IPS DF 4.7 (cell line): ENCODE results near the gene CCL22.
A peak's percentile ranks its signal among the peaks of the same experiment; 100 is the strongest.
"Not testable (repeated sequence)": the region's sequence is repeated elsewhere in the genome, so short reads cannot be mapped to it uniquely, and the experiment has no call there.

Experiments
- DNase-seq: peaks from one replicate; pipeline ENCODE4 v3.0.0-alpha.2; 2013; ENCODE audit warnings: low spot score; ENCODE audit errors: extremely low read depth

Gene CCL22

DNA sequence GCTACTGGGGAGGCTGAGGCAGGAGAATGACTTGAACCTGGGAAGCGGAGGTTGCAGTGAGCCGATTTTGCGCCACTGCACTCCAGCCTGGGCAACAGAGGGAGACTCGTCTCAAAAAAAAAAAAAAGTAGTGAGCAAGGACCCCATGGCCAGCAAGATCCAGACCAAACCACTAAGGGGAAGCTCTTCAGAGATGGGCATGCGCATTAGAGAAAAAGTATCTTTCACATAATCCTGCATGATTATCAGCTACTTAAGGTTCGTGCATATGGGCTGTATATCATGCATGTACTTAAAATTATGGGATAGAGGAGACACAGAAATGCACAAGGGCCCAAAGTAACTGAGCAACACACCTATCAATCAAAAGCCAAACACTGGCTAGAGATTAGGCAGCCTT, 10.7 kb upstream of the CCL22 start:
- no peak for DNase-seq

DNA sequence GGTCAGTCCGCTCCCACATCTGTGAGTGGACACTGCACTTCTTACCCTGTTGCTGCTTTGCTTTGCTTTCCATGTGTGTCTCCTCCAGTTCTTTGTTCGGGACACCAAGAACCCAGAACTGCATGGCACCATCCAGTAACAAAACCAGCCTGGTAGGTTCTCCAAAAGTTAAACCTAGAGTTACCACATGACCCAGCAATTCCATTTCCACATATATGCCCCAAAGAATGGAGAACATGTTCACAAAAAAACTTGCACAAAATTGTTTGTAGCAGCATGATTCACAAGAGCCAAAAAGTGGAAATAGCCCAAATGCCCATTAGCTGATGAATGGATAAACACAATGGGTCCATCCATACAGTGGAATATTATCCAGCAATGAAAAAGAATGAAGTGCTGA, 10.3 kb upstream of the CCL22 start:
- no peak for DNase-seq

DNA sequence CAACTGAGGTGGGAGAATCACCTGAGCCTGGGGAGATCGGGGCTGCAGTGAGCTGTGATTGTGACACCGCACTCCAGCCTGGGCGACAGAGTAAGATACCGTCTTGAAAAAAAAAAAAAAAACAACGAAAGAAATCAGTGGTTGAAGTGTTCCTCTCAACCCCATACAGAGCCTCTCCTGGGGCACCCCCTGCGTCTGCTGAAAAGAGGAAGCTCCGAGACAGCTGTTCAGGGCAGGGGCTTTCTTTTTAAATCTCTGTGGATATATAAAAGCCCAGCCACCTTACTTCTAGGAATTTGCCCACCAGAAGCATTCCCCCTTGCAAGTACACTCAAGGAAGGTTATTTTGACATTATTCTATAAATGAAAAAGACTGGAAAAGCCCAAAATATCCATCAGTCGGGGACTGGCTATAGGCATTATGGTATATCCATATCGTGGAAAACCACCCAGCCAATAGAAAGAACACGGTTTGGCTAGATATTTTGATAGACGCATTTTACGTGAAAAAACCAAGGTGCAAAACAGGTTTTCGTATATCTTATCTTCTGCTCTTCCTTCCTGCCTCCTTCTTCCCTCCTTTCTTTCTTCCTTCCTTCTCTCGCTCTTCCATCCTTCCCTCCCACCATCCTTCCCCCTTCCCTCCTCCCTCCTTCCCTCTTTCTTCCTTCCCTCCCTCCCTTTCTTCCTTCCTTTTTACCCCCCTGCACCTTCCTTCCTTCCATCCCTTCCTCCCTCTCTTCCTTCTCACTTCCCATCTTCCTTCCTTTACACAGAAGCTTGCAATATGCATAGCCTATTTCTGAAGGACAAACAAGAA, 9.2 kb upstream of the CCL22 start:
- no peak for DNase-seq

DNA sequence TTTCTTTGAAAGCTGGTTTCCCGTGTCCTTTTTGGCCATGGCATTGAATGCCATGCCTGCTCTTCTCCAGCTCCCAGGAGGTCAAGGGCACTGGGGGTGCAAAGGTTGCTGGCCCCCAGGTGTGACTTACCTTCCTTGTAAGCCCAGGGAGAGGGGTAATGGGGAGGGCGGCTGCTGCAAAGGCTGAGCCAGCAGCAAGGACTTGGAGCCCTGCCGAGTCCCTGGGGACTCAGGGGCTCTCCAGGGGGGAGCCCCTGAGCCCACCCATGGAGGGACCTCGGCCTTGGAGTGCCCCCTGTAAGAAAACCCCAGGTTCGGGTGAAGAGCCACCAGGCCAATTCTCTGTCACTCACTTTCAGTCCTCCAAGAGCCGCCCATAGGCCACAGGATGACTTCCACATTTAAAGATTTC, 5.9 kb upstream of the CCL22 start:
- DNase-seq, result no peak

DNA sequence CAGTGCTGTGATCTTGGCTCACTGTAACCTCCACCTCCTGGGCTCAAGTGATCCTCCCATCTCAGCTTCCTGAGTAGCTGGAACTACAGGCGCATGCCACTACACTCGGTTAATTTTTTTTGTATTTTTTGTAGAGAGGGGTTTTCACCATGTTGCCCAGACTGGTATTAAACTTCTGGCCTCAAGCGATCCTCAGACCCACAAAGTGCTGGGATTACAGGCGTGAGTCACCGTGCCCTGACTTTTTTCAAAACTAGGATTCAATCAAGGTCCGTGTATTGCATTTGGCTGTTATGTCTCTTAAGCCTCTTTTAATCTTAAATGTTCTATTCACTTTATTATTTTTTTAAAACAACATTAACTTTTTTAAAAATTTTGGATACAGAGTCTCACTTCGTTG, 4.3 kb upstream of the CCL22 start:
- no peak for DNase-seq

DNA sequence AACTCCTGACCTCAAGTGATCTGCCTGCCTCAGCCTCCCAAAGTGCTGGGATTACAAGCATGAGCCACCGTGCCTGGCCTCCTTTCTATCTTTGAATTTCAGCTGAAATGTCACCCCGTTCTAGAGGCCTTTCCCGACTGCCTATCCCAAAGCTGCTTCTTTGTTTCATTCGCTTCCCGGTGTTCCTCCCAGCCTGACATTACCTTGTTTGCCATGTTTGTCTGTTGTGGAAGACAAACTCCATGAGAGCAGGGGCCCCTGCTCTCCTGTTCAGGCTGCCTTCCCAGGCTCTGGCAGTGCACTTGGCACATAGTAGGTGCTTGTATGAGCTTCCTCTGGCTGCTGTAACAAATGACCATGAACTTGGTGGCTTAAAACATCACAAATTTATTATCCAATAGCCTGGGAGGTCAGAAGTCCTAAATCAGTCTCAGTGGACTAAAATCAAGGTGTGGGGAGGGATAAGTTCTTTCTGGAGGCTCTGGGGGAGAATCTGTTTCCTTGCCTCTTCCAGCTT, 2.6 kb upstream of the CCL22 start:
- DNase-seq, result no peak

DNA sequence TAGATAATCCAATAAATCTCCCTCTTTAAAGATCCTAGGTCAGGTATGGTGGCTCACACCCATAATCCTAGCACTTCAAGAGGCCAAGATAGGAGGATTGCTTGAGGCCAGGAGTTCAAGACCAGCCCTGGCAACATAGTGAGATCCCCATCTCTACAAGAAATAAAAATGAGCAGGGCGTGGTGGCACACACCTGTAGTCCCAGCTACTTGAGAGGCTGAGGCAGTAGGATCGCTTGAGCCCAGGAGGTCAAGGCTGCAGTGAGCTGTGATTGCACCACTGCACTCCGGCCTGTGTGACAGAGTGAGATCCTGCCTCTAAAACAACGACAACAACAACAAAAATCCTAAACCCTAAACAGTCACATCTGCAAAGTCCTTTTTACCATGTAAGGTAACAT, 2.0 kb upstream of the CCL22 start:
- no peak for DNase-seq

DNA sequence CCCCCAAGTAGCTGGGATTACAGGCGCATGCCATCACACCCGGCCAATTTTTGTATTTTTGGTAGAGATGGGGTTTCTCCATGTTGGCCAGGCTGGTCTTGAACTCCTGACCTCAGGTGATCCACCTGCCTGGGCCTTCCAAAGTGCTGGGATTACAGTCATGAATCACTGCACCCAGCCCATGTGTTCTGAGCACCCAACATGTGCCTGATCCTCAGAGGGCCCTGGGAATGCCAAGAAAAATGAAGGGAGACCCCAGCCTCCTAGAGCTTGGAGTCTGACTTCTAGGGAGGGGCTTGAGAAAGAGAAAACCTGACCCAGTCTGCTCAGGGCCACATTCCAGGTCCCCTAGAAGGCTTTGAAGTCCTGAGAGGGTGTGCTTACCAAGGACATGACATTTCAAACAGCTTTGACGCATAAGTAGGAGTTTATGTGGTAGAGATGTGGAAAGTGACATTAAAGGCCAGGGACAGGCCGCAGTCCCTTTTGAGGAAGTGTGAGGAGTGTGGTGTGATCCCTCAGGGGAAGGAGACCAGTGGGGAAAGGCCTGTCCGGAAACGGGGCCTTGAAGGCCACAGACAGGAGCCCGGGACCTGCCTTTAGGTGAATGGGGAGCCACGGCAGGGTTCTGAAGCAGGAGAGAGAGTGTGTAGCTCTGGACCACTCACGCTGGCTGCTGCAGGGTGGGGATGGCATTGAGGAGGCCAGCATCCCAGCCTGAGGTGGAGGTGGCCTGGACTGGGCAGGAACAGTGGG, 1.1 kb upstream of the CCL22 start:
- DNase-seq, result no peak

DNA sequence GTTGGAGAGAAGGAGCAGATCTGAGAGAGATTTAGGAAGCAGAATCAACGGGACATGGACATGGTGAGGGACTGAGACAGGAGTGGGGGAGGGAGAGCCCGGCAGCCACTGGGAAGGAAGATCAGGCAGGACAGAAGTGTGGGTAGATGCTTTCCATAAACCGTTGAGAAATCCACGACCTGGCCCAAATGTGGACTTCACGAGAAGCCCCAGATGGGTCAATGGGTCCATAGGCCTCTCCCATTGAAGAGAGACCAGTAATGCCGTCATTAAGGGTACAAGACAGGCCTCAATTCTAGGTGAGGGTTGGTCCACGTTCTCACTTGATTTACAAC, 530 bp upstream of the CCL22 start:
- DNase-seq, result no peak

DNA sequence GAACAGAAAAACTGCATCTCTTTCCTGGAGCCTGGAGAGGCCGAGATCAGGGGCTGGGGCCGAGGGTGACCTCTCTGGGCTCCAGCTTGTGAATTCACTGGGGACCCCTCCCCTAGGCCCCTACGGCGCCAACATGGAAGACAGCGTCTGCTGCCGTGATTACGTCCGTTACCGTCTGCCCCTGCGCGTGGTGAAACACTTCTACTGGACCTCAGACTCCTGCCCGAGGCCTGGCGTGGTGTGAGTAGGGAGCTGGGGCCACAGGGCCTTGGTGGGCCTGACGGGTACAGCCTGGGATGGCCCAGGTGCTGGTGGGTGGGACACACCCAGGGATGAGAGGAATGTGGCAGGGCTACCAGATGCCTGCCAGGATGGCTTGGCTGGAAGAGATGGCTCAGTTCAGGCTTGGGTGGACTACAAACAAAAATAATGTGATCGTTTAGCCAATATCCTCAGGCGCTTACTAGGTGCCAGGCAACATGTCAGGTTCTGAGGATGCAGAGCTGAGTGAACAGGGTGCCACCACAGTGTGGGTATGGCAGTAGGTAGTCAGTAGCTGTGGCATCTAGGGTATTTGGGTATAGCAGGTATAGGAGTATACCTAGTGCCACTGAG, 1.8 kb downstream of the CCL22 start:
- DNase-seq, result no peak

DNA sequence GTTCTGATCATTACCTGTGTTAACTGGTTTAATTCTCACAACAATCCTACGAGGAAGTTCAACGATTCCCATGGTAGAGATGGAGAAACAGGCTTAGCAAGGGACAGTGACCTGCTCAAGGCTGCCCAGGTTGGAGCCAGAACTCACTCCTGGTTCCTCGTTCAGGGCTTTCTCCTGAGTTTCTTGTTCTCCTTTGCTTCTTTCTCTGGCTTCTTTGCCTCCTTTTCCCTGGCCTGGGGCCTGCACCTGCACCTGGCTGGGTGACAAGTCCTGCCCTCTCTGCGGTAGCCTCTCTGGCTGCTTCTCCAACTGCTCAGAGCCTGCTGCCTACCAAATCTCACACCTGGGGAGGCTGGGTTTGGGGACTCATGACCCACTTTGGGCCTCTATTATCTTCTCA, 2.8 kb downstream of the CCL22 start:
- no peak for DNase-seq

DNA sequence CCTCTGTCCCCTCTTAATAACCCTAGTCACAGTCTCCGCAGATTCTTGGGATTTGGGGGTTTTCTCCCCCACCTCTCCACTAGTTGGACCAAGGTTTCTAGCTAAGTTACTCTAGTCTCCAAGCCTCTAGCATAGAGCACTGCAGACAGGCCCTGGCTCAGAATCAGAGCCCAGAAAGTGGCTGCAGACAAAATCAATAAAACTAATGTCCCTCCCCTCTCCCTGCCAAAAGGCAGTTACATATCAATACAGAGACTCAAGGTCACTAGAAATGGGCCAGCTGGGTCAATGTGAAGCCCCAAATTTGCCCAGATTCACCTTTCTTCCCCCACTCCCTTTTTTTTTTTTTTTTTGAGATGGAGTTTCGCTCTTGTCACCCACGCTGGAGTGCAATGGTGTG, 5.6 kb downstream of the CCL22 start:
- DNase-seq, result no peak

DNA sequence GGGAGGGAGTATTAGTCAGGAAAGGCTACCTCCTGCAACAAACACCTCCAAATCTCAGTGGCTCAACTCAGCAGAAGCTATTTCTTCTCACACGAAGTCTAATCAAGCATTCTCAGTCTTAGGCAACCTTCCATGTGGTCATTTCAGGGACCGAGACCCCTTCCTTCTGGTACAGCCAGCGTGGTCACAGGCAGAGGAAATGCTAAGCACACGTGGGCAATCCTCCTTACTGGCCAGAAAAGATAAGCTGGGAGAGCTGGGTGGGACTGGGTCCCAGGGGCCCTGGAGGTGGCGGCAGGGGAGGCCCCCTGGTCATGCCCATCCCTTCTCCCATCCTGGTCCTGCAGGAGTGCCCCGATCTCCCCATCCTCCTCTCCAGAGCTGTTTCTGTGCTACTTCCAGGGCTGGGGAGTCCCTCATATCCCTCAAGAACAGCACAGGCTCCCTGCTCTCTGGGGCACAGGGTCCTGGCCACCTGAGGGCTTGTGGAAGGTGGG, 8.0 kb downstream of the CCL22 start:
- DNase-seq, result no peak

DNA sequence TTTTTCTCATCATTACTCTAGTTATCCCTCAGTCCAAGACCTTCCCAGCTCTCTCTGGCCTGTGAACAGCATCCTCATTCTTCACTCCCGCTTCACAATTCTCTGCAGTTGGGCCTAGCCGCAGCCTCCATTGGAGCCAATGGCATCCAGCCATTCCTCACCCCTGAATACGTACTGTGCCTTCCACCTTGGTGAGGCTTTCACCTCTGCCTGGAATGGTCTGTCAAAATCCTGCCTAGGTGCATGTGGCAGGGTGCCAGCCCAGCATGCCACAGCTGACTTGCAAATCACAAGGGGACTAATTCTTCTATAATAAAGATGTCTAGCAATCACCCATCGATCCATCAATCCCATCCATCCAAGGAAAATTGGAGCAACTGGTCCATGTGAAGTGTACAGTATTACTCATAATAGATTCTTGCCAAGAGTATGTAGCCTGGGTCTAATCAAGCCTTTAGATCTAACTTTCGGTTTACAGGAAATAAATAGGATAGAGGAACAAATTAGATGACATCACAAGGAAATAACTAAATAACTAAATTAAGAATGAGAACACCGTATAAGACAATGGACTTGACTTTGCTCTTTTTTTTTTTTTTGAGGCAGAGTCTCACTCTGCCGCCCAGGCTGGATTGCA, 8.7 kb downstream of the CCL22 start:
- no peak for DNase-seq

DNA sequence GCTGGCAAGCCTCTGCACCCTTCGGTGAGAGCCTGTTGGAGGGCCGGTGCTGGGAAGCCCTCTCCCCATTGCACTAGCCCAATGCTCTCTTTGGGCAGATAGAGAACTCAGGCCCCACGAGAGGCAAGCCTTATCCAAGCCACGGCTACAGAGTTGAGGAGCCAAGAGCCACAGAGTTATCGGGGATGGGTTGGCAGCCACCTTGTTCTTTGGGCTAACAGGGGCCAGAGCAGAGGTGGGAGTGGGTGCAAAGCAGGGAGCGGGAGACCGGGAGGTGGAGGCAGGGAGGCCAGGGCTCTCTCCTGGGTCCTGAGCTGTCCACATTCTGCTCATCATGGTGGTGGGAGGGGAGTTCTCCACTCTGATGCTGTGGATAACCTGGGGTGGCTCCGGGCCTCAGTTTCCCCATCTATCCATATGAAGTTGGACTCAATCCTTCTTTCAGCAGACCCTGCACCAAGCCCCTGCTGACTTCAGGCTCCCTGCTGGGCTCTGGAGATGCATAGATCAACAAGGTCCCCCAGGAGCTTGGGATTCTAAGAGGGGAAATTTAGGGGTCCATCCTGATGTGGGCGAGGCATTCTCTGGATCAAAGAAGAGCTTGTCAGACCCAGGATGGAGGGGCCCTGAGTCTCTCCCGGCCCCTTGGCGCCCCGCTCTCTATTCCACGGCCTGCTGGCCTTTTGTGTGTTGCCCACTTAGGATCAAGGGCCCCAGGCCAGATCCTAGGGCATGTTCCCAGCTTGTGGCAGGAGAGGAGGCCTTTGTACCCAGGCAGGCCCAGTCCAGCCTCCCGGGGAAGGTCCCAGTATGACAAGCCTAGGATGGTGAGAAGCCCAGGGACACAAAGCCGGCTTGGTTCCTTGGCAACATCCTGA, 13.2 kb downstream of the CCL22 start:
- DNase-seq, result no peak

DNA sequence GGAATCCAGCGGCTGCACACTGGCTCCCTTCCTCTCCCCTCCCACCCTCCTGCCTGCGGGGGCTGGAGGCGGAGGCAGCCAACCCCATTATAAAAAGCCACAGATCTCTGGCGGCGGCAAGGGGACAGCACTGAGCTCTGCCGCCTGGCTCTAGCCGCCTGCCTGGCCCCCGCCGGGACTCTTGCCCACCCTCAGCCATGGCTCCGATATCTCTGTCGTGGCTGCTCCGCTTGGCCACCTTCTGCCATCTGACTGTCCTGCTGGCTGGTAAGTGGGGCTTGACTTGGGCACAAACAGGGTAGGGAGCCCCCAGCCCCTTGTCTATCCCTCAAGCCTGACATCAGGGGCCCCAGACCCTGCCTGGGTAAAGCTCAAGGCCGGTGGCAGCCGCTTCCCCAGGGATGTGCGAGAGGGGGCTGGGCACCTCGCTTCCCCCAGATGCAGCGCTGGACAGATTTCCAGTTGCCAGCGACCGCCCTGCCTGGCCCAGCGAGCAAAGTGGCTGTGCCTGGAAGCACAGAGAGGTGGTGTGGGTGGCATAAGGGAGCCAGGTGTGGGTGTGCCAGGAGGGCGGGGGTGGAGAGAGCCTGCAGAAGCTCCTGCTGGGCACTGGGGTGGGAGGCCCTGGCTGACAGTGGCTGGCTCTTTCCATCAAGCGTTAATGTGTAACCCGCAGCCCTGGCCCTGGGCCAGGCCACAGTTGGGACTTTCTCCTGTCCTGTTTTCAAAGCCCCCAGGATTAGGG, 14.0 kb downstream of the CCL22 start, which contains the start of gene CX3CL1:
CX3CL1 (plus strand) TSS at position 119 of the 745 bp plus-strand sequence; CDS start at position 198, 79 bp downstream.
- peak; percentile 49 for DNase-seq

DNA sequence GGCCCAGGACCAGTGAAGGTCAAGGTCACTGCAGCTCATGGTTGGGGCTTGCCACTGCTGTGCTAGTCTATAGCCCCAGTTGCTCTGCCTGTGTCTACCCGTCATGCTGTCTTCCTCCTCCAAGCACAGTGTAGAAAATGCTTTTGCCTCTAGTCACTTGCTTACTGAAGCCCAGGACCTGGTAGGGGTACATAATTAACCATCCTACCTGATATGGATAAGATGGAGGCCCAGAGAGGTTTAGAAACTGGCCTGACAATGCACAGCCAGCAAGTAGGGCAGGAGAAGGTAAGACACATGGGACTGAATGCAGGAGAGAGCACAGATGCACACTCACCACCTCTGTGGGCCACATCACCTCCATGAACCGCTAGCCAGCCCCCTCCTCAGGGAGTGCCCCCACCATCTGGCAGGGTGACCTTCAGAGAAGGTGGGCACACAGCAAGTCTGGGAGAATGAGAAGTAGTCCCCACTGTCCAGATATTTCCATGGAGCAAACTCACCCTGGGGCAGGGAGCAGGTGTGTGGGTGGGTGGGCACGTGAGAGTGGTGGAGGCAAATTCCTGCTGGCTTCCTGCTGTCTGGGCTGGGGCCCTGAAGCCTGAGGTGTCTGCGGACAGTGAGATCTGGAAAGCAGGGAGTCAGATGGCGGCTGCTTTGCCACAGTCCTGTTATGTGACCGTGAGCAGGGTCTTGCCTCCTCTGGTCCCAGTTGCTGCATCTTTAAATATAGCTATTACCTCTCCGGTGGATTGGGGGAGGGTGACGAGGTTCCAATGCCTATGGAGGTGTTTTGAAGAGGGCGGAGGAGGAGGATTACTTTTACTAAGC, 14.7 kb downstream of the CCL22 start:
- no peak for DNase-seq

DNA sequence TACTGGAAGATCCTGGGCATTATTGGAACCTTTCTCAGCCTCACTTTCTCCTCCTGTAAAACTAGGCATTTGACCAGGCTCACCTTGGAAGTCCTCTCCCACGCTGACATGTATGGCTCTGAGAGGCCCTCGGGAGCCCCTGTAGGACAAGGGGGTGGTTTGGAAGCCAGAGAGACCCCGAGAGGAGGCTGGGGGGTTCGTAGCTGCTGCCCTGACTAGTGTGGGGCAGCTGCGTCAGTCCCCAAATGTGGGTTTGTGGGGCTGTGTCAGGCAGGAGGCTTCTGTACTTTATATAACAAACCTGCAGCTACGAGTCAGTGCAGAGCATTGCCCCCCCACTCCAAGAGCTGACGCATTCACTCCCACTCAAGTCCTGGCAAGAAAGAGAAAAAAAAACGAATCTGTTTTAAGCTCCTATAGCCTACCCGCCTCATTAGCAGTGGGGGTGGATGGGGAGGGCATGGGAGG, 15.5 kb downstream of the CCL22 start:
- DNase-seq, result no peak

DNA sequence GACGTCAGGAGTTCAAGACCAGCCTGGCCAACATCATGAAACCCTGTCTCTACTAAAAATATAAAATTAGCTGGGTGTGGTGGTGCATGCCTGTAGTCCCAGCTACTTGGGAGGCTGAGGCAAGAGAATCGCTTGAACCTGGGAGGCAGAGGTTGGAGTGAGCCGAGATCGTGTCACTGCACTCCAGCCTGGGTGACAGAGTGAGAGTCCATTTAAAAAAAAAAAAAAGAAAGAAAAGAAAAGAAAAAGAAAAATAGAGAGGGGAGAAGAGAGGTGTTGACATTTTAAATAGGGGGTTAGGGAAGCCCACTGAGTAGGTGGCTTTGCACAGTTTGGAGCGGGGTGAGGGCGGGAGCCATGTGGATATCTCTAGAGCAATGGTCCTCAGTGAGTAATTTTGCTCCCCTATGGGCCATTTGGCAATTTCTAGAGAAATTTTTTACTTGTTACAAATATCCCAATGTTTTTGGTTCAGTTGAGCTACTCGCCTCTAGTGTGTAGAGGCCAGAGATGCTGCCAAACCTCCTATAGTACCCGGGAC, 16.4 kb downstream of the CCL22 start:
- not testable (repeated sequence) for DNase-seq
